Measurements from ENCODE around the gene TEN1.

The TEN1 gene

DNA sequence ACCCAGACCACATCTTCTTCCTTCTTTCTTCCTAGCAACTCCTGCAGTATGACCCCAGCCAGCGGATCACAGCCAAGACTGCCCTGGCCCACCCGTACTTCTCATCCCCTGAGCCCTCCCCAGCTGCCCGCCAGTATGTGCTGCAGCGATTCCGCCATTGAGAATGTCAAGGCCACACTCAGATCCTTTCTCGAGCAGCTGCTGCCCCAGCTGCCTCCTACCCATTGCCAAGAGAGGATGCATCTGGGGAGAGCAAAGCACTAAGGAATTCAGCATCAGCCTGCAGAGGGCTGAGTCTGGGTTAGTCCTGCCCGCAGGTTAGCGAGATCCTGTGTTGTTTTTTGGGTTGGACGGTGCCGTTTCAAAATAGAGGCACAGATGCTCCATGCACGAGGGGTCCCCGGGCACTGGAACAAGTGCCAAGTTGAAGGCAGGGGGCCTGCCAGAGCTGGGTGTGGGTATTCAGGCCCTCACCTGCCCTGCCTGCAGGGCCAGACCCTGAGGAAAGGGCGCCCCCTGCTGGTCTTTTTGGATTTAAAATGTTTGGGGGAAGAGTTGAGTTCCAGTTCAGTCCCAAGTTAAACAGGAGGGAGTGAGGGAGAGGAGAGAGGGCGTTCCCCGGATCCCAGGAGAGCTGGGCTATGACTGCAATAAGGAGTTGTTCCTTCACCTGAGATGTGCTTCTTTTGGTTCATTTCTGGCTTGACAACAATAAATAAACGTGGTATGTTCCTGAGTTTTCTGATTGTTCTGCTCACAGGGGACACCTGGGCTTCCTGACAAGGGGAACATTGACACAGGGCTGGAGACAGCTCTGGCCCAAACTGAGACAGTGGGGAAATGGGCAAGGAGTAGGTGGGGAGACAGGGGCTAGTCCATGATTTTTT is 26.5 kb downstream of the TEN1 start:
- peak; percentile 72 to 76 for DNase-seq (ENCODE audit: low read depth in 2 of 2, low spot score in 1 of 2)

DNA sequence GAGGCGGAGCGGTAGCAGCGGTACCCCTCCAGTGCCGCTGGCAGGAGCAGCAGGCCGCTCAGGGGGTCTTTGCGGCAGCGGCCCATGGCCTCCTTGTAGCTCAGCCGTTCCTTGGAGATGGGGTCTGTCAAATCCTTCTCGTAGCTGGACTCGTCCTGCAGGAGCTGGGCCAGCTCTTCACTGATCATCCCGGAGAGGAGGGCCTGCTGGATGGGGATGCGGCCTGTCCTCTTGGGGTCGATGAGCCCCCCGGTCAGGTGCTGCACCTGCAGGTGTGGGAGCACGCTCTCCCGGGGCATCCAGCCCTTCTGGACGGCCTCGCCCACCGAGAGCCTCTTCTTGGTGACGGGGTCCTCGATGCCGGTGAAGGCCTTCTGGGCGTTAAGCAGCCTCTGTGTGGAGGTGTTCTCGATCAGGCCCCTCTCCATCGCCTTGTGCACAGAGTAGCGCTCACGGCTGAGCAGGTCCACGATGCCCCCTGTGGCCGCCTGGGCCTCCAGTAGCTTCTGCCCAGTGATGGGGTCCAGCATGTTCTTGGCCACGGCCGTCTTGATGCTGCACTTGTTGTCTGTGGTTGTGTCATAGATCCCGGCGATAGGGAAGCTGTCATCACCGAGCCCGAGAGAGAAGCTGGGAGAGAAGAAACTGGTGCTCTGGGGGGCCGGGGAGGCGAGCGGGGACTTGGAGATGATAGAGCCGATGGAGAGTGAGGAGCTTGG is 28.2 kb downstream of the TEN1 start:
- no peak for DNase-seq (ENCODE audit: low read depth in 2 of 2, low spot score in 1 of 2)

DNA sequence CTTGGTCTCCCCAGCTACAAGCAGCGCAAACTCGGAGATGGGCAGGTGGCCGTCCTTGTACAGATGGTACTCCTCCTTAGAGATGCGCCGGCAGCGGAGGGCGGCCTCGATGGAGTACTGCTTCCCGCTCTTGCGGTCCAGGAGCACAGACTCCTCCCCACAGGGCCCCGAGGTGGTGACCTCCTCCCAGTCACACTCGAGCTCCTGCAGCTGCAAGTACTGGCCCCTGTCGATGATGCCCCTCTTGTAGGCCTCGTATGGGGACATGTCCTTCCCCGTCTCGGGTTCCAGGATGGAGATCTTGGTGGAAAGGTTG is 28.8 kb downstream of the TEN1 start:
- no peak for DNase-seq (ENCODE audit: low read depth in 2 of 2, low spot score in 1 of 2)

DNA sequence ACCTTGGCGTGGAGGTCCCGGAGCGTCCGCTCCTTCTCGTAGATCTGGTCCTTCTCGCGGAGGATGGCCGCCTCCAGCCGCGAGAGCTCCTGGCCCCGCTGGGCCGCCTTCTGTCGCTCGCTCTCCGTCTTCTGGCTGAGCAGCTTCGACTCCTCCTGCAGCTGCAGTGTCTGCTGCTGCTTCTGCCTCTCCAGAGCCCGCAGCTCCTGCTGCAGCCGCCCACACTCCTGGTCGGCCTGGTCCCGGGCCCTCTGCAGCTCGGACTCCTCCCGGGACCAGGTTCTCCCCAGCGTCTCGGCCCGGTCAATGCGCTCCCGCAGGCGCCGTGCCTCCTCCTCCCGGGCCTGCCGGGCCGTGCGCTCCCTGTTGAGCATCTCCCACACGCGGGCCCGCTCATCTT is 29.2 kb downstream of the TEN1 start:
- DNase-seq (ENCODE audit: low read depth in 2 of 2, low spot score in 1 of 2), result no peak

DNA sequence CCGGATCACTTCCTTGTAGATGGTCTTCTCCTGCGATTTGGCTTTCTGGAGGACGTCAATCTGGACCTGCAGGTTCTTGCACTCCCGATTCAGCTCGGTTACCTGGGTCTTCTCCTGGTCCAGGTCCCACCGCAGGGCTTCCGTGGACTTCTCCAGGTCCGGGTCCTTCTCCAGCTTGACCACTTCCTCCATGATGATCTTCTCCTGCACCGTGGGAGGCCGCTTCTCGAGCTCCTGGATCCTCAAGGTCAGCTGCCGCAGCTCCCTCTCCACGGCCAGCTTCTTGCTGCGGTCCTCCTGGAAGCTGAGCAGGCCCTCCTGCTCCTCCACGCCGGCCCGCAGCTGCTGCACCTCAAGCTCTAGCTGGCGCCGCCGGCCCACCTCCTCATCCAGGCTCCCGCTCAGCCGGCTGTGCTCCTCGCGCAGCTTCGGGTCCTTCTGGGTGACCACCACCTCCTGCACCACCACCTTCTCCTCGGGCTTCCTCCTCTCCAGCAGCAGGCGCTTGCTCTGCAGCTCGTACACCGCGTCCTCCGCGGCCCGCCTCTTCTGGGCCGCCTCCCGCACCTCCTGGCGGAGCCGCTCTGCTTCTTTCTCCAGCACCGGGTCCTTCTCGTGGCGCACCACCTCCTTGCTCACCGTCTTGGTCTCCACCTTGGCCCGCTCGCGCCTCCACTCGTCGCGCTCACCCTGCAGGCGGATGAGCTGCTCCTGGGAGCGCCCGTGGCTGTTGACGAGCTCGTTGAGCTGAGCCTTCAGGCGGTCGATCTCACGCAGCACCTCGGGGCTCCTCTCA is 29.8 kb downstream of the TEN1 start:
- DNase-seq (ENCODE audit: low read depth in 2 of 2, low spot score in 1 of 2), result no peak

DNA sequence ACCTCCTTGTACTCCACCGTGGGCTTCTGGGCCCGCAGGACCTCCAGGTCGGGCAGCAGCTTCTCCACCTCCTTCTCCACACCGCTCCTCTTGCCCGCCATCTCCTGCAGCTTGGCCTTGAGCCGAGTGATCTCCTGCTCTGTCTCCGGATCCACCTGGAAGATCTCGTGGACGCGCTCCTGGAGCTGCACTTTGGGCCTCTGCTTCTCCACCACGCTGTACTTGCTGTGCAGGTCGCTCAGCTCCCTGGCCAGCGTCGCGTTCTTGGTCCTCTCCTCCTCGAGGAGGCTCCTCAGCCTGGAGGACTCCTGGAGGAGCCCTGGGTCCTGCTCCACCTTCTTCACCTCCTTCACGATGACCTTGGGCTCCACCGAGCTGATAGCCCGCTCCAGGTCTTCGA is 30.4 kb downstream of the TEN1 start:
- DNase-seq (ENCODE audit: low read depth in 2 of 2, low spot score in 1 of 2), result no peak

GRCh38 chr17:76009969-76010661 is 31.1 kb downstream of the TEN1 start:
- DNase-seq (ENCODE audit: low read depth in 2 of 2, low spot score in 1 of 2), result no peak

DNA sequence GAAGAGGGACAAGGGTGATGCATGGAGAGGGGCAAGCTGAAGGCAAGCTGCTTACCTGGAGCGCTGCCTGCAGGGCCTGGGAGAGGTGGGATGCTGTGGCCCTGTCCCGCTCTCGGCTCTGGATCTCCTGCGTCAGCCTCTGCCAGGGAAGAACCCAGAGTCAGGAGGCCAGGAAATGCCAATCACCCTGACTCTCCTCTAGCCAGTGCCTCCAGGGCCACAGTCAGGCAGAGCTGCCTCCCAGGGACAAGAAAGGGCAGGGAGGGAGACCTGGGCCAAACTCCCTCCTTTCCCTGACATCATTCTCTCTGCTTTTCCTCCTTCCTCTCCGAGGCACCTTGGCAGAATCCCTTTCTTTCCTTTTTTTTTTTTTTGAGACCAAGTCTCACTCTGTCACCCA is 32.9 kb downstream of the TEN1 start:
- no peak for DNase-seq (ENCODE audit: low read depth in 2 of 2, low spot score in 1 of 2)

DNA sequence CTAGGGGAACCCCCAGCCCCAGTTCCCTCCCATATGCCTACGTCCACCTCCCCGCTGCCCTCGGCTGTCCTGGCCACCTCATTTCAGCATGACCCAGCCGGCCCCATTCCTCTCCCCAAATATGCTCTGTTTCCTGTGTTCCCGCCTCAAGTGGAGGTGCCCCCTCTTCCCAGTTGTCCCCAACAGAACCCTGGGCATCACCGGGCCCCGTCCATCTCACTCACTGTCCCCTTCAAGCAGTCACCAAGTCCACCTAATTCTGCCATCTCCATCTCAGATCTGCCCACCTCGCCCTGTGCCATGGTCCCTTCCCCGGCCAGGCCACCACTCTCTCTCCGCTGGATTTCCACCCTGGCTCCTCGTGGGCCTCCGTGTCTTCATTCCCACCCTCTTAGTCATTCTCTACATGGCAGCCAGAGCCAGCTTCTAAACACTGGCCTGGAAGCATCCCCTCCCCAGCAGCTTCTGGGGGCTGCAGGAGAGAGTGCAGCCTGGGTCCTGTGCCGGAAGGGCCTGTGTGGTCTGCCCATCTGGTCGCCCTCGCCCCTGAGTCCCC is 34.4 kb downstream of the TEN1 start:
- no peak for DNase-seq (ENCODE audit: low read depth in 2 of 2, low spot score in 1 of 2)

DNA sequence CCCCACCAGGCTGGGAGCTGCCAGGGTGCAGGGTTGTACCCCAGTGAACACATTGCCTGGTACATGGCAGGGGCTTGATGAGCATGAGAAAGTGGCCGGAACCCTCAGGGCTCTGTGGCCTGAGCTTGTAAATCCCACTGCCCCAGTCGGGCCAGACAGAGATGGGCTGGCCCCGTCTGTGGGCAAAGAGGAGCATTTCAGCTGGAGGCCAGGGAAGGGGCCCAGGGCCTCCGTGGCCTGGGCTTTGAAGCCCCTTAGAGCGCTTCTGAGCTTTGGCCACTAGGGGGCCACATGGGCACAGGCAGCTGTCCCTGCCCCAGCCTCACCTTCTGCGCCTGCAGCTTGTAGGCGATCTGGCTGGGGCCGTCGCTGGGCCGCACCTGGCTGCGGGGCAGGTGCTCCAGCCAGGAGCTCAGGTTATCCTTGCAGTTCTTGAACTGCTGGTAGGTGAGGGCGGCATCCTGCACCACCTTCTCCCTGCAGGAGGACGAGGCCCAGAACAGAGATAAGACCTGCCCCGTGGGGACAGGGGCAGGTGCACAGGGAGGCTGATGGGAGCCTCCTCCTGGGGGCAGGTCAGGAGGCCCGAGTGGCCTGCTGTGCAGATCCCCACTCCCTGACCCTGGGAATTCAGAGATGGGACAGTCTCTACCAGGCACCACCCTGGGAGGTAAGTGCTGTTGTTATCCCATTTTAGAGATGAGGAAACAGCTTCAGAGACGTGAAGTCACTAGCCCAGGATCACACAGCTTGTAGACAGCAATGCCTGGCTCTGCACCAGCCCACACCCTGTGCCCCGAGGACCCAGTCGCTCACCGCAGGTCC is 35.3 kb downstream of the TEN1 start:
- peak; percentile 50 to 51 for DNase-seq (ENCODE audit: low read depth in 2 of 2, low spot score in 1 of 2)

- no peak for DNase-seq (ENCODE audit: low read depth in 2 of 2, low spot score in 1 of 2)
Observed at GRCh38 chr17:76014925-76015261, 35.9 kb downstream of the TEN1 start.

GRCh38 chr17:76017481-76018339 is 38.7 kb downstream of the TEN1 start:
- DNase-seq (ENCODE audit: low read depth in 2 of 2, low spot score in 1 of 2), result no peak

GRCh38 chr17:76018340-76018680 is 39.3 kb downstream of the TEN1 start:
- DNase-seq (ENCODE audit: low read depth in 2 of 2, low spot score in 1 of 2), result no peak

DNA sequence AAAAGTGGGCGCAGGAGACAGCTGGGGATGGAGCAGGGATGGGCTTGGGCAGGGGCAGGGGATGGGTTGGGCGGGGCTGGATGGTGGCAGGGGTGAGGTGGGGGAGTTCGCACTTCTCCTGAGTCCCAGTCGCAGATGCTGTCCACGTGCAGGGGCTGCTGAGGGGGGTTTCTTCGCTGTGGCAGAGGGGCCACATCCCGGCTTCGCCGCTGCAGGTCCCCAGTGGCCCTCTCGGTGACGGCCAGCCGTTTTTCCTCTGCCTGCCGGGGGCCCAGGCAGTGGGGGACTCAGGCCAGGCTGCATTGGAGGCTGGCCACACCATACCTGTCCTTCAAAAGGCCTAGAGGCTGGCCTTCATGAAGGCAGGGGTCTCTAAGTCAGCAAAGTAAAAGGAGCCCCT is 39.8 kb downstream of the TEN1 start:
- DNase-seq (ENCODE audit: low read depth in 2 of 2, low spot score in 1 of 2), result no peak

- no peak for DNase-seq (ENCODE audit: low read depth in 2 of 2, low spot score in 1 of 2)
Observed at GRCh38 chr17:76019833-76020467, 40.9 kb downstream of the TEN1 start.

DNA sequence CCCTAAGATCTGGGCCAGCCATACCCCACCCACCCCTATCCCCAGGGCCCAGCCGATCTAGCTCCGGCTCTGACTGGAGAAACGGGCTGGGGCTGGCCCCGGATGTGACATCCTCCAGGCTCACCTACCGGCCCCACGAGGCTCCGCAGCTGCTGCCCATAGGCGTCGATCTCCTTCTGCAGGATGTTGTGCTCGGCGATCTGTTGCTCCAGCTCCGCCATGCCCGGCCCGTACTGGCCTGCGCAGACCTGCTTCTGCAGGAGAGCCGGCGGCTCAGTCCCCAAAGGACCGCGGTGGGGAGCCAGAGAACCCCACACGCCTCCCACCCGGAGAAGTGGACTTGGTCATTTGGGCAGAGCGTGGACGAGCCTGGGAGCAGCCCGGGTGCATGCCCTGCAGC is 43.2 kb downstream of the TEN1 start:
- DNase-seq (ENCODE audit: low read depth in 2 of 2, low spot score in 1 of 2), result no peak

GRCh38 chr17:76022973-76023899 is 44.2 kb downstream of the TEN1 start:
- DNase-seq (ENCODE audit: low read depth in 2 of 2, low spot score in 1 of 2), result no peak

DNA sequence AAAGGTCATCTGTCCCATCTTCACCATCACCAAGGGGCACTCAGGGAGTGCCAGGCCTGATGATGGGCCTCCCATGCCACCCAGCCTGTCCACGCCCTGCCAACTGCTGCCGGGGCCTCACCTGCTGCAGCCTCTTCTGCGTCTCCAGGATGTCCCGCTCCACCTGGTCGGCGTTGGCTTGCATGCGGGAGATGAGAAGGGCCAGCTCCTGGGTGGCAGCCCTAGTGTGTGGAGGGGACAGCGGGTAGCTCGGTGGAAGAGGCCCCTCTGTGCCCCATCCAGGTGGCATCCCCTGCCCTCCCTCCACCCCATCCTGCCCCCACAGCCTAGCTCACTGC is 44.8 kb downstream of the TEN1 start:
- DNase-seq (ENCODE audit: low read depth in 2 of 2, low spot score in 1 of 2), result no peak
